OCI-M2 (cell line): ENCODE data around the gene ARID1B.
"Not testable (repeated sequence)": the region's sequence is repeated elsewhere in the genome, so short reads cannot be mapped to it uniquely, and the experiment has no call there.

ENCODE experiments used
- DNase-seq: peaks from one replicate; lab custom pipeline; 2025; ENCODE audit not compliant: unreplicated experiment; lab: John Stamatoyannopoulos, UW

Gene ARID1B

DNA sequence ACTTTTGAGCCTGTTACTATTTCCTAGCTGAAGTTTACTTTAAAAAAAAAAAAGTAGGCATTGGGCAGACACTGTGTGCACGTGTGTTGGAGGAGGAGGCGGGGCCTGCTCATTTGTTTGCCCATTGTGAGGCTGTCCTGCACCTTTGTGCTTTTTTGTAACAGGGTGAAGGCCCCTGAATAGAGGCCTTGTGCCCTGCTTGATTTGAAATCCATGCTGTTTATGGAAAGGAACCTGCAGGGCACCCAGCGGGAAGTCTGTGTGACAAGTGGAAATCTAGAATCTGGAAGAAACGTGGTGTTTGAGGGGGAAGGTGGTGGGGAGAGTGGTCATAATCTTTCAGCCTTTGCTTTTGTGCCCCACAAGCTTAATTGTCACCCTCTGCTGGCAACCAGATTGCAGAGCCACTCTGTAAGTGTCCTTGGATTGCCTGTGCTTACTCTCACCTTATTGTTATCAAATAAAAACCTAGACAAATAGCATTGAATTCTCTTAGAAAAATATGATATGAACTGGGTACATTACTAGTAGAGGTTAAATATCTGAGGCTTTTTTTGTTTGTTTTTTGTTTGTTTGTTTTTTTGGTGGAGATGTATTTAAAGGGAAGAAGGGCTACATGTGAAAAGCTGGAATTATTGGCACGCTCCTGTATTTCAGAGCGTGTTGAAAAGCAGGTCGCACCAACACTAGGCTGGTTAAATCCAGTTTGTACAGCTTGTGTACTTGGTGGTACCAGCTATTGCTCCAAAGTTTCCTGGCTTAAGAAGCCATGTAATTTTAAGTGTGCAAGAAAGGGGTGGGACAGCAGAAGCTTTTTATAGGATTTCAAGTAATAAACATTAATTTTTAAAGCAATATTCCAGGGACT is 156.3 kb downstream of the ARID1B start:
- no peak for DNase-seq

DNA sequence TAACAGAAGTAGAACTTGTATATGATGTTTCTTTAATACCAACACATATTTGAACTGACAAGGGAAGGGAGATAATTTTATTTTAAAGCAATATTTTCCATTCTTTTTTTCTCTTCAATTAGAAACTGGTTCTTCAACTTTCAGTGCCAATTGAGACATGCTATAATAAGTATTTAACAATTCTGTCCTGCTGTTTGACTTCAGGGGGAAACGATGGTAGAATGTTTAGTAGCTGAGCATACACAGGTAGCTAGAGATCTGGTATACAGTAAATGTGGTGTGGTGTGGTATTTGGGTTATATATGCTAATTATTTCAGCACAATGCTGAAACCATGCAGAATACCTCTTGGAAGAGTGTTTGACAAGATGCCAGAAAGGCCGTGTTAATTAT is 156.9 kb downstream of the ARID1B start:
- no peak for DNase-seq

DNA sequence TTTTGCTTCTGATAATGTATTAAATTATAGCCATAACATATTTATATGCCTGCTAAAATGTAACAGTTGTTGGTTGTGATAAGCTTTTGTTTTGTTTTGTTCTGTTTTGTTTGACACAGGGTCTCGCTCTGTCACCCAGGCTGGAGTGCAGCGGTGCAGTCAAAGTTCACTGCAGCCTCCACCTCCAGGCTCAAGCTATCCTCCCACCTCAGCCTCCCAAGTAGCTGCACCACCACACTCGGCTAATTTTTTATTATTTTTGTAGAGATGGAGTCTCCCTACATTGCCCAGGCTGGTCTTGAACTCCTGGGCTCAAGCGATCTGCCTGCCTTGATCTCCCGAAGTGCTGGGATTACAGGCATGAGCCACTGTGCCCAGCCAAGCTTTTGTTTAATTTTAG is 157.8 kb downstream of the ARID1B start:
- DNase-seq, result no peak

DNA sequence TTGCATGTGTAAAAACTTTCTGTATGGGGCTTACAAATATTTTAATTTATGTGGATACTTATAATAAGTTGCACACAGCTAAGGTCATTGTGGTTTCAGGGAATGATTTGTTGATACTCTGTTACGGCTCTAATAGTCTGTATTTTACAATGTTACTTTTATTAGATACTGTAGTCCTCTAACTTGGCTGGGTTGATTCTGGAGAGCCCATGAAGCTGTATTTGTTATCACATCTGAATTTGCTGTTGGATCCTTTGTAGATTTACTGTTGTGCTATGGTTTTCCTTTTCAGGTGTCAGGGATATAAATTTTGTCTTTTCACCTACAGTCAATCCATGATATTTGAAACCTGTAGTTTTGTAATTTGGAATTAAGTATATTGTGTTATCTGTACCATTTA is 161.0 kb downstream of the ARID1B start:
- DNase-seq, result no peak

DNA sequence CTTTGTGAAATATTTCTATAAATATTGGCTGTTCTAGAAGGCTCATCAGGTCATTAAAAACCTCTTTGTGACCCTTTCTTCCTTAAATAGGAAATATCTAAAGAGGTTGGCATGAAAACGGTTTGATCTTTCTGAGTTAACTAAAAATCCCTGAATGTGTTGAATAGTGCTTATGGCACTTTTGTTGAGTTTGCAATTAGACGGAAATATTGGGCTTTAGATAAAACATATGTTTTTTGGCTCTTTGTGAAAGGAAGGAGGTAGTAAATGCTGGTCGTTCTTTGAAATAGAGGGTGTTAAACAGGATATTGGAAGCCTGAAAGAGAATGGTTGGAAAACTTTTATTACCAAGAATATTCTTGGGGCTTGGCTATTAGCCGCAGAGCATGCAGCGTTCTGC is 163.0 kb downstream of the ARID1B start:
- no peak for DNase-seq

DNA sequence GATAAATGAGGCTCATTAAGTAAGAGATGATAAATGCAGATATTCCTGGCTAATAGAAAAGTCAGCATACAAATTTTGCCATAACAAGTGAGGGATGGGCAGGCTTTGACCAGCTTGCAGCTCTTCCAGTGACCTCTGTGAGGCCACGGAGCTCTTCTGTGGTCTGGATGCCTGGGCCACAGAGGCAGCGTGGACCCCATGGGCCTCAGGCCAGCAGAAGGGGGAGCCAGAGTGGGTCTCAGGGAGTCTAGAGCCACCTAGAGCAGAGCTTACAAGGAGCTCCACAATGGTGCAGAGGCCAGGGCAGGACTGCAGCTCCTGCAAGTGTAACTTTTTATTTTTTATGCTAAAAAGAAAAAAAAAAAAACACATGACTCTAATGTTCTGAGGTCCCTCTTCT is 165.1 kb downstream of the ARID1B start:
- DNase-seq, result no peak

DNA sequence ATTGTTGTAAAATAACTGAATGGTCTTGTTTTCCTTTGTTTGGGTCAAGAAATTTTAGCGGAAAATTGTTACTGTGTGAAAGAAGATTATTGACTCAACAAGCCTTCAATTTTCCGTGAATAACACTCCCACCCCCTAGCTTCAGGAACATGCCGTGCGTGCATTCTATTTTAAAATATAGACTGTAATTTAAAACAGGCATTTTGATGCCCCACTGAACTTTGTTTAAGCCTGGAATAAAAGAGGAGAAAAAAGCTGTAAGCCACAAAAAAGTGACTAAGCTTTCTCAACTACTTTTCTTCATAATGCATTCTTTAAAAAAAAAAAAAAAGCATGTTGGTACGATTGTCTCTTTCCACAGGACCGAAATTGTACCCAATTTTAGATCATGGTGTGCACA is 166.0 kb downstream of the ARID1B start:
- no peak for DNase-seq

DNA sequence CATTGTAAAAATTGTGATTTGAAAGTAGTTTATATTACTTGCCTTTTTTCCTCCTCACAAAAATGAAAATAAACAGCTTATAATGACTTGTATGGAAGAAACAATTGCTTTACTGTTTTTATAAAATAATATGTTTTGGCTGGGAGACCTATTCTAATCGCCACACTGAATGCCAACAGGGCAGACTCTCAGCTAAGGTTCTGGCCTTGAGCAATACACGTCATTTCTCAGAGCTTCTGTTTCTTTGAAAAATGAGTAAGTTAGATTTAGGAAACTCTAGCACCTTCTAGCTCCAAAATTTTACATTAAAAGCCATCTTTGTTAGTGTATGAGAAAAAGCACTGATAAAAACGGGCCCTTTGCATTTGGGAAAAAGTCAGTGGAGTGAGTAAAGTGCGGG is 166.6 kb downstream of the ARID1B start:
- no peak for DNase-seq

DNA sequence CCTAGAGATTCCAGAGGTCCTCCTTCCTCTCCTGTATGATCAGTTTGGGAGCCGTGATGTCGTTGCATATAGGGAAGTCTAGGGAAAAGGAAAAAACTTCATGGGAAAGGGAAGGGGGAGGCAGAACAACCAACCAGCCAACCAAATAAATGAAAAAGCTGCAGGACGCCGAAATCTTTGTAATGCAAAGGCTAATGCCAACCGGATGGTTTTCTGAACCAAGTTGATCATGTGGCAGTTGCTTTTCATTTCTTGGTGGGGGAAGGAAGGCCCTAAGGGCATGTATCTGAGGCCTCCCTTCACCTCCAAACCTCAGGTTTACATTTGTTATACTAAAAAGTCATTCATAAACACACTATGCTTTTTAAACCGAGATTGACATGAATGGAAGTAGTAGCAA is 167.2 kb downstream of the ARID1B start:
- DNase-seq, result no peak

DNA sequence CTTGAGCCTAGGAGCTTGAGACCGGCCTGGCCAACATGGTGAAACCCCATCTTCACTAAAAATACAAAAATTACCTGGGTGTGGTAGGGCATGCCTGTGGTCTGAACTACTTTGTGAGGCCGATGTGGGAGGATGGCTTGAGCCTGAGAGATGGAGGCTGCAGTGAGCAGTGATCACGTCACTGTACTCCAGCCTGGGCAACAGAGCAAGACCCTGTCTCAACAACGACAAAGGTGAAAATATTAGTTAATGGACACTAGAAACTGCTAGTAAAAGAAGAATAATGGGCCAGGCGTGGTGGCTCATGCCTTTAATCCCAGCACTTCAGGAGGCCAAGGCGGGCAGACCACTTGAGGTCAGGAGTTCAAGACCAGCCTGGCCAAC is 168.6 kb downstream of the ARID1B start:
- not testable (repeated sequence) for DNase-seq

DNA sequence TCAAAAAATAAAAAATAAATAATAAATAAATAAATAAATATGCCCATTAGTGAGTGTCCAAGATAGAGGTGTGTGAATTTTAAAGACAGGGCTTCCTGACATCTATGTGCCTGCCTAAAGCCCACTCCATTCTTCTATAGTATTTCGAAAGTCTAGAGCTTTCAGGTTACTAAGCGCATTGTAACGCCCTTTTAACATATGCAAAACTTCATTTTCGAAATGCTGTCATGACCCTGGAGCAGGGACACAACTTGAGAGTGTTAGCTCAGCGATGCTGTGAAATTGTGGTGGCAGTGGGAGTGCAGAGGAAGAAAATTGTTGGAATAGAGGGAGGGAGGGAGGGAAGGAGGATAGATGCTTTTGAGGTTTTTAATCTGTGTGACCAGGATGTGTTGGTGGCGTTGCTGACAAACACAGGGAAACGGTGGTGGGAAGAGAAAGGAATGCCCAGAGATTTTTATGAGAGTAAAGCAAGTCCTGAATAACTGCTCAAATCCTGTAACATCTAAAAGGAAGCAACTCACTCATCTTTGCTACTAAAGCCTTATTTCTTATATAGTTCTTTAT is 169.3 kb downstream of the ARID1B start:
- DNase-seq, result no peak

DNA sequence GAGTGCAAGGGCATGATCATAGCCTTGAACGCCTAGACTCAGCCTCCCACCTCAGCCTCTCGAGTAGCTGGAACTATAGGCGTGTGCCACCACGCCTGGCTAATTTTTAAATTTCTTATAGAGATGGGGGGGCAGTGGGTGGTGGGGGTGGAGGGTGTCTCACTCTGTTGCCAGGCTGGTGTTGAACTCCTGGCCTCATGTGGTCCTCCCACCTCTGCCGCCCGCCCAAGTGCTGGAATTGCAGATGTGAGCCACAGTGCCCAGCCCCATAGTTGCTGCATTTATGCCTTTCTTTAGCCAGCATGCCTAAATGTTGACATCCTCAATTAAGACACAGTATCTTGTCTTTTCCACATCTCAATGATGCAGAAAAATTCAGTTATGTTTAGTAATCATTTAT is 171.1 kb downstream of the ARID1B start:
- DNase-seq, result no peak

DNA sequence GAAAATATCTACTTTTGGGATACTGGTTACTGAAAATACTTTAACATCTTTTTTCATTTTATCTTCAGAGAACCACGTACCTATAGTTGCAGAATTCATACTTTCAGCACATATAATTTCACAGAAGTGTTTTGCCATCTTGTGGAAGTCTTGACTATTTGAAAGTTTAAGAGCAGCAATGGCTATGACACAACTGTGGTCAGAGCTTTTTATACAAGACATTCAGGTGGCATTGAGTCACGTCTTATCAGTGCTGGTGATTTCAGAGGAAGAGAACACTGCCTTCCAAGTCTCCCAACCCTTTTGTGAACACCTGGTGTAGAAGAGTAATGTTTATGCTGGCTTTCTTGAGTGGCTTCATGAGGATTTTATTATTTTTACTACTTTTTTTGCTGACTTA is 171.6 kb downstream of the ARID1B start:
- DNase-seq, result no peak

DNA sequence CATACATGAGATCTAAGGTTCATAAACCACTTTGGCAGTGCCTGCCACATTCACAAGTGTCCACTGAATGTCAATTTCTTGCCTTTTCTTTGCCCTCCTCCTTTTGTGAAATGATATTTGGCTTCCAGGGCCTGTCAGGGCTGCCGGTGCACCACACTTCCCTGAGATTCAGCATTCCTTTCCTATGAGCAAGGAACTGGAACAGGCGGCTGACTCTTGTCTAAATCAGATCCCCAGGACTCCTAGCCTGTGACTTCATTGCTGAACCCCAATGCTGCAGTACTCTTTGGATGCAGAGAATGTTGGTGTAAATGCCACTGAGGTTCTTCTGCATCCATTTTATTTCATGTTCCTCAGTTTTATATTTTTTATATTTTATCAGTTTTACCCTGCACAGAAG is 172.2 kb downstream of the ARID1B start:
- no peak for DNase-seq

DNA sequence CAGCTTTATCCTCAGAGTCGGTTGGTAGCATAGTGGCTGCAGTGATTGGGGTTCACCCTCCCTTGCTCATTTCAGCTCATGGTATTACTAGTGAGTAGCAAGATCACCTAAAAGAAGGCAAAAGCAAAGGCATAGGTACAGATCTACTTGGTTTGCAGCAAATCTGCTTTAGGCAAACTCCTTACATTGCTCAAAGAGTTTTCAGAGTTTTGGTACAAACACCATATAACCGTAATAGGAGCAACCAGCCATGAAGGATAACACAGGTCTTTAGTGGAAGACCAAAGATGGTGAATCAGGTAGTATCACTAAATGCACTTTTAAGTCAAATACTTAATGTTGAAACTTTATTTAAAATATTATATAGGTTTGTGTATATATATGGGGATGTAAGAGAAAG is 172.9 kb downstream of the ARID1B start:
- DNase-seq, result no peak

DNA sequence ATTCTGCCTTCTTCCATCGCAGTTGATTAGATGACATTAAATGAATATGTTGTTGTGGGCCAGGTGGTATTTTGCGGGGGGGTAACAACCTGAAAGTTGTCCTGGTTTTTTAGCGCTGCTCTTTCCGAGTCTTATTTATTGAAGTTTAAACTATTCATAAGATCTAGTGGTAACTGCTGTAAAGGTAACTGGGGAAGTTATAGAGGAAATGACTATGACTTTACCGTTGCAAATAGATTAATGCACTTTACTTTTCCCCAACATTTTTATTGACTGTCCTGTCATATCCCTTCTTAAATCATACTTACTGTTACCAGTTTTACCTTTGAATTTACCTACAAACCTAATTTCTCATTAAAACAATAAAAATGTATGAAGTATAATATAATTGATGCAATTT is 173.4 kb downstream of the ARID1B start:
- no peak for DNase-seq

DNA sequence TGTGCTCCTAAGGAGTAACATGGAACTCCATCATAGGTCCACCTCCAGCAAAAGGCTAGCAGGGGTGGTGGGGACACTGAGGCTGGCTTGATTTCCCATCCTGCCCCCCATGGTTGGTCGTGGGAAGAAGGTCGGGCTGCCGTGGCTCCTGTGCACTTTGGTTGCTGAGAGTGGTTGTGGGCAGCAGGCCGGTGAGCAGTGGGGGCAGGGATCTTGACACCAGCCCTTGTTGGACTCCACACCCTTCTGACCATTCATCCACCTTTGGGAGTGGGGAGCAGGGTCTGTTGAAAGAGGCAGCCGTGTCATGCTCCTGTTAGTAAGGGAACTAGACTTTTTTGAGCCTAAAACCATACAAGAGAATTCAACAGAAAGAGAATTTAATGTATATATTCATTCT is 175.2 kb downstream of the ARID1B start:
- no peak for DNase-seq

DNA sequence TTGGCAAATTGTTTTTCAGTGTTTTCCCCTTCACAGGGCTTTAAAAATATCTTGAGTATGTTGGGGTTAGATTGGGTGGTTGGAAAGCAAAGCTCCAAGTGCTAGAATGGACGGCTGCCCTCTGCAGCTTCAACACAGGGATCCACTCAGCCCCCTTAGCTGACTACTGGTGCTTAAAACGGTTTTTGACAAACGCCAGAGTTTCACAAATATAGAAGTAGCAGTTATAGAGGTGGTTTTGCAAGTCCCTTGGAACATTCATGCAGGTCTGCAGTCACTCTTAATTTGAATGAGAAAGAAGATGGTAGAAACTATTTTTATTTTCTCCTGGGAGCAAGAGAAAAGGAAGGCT is 175.9 kb downstream of the ARID1B start:
- DNase-seq, result no peak

DNA sequence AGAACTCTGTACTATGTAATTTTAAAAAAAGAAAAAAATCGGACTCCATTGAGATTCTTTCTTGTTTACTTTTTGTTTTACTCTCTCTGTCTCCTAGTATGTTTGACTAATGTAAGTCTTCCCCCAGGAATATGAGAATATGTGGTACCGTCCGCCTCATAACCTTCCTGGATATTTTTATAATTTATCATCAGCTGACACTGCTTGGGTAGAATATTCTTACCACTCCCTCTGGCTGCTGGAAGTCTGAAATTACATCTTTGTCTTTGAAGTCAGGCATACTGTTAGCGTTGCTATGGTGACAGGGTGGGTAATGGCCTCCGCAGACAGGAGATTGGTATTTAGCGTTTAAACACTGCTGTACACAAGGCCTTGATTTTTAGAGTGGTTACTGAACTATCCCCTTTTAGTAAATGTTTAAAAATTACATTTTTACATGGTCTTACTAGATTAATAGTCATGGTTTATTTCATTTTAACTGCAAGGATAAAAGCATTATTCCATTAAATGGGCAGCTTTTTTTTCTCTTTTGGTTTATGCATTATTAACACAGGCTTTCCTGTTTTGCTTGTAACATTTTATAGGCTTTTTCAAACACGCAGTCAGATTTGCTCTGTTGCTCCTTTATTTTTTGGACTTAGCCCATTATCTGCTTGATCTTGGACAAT is 176.4 kb downstream of the ARID1B start:
- DNase-seq, result no peak

DNA sequence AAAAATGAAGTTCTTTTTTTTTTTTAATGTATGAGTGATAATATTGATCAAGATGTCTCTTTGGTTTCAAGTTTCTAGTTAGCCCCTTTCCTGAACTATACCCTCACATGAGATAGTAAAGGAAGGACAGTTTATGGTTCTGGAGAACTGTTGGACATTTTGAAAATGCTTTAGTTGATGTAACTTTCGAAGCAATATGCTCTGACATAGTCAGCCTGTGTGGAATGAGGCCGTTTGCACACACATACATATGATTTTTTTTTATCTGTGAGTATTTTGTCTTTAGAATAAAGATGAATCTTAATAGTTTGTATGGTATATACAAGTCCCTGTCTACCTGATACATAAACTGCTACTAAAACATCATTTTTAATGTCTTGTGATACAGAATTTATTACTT is 177.0 kb downstream of the ARID1B start:
- no peak for DNase-seq

DNA sequence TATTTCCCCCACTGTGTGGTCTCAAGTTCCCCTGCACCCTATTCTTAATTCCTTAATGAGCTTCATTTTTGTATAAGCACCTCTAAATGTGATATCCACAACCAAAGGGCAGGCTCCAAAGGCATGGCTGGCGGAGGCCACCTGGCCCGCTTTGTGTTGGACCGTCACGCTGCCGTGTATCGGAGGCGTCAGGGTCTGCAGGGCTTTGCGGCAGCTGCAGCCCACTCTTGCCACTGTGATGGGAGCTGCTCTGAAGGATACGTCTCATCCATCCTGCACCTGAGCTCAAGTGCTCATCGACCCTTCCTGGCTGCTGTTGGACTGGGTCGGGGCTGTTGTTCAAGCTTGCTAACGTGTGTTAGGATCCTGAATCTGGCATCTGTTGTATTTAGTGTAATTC is 177.6 kb downstream of the ARID1B start:
- no peak for DNase-seq

DNA sequence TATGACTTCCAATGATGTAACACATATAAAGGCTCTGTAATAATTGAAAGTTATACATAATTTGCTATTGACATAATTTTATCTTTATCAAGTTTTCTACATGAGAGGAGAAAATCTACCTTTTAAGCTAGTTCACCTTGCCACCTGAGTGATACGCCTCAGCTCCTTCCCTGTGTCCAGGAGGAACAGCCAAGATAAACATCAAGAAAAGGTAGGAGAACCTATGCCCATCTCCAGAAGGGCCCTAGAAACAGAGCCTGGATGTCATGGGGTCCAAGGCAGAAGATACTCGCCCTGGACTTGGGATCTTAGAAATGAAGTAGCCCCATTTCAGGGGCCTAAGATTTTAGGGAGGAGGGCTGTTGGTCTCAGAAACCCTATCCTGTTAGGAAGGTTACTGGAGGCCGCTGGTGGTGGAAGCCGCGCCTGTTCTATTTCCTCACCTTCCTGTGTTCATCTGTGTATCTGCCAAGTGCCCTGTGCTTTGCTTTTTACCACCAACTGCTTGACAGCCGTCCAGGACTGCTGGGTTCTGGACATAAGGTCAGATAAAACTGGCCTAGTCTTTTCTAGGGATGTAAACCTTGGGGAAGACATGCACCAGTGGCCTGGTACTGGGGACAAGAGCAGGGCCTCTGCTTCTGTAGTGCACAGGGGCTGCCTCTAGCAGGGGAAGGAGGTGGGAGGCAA is 178.5 kb downstream of the ARID1B start:
- DNase-seq, result no peak
